ENCODE data around the gene CD58.
A peak's percentile ranks its signal among the peaks of the same experiment; 100 is the strongest.

Gene CD58

GRCh38 chr1:116472431-116472961 is 98.3 kb downstream of the CD58 start (continued):
- peak; percentile 78 for TF ChIP-seq PRDM4 (tag by site-specific recombination; IDR thresholded peaks at IDR 0.05)
- peak; percentile 89 for TF ChIP-seq ZBTB20 (tag by site-specific recombination; IDR thresholded peaks at IDR 0.05)
- no peak for TF ChIP-seq ZNF416 (tag by site-specific recombination; IDR thresholded peaks at IDR 0.05)
- TF ChIP-seq ZBTB26 (tag by site-specific recombination; optimal IDR thresholded peaks at IDR 0.05), result no peak
- TF ChIP-seq HOXA7 (CRISPR knock-in tag; IDR thresholded peaks at IDR 0.05; ENCODE audit: borderline replicate concordance), result no peak
- peak; percentile 46; the same call in 1 of the 2 replicates for TF ChIP-seq ATF2 (tag by site-specific recombination; IDR thresholded peaks at IDR 0.05; ENCODE audit: low read depth)
- TF ChIP-seq ZNF514 (tag by site-specific recombination; IDR thresholded peaks at IDR 0.05), result no peak
- TF ChIP-seq SP7 (tag by site-specific recombination; IDR thresholded peaks at IDR 0.05), result peak; percentile 87
- TF ChIP-seq ZNF211 (tag by site-specific recombination; IDR thresholded peaks at IDR 0.05; ENCODE audit: low read depth), result no peak
- TF ChIP-seq OVOL3 (tag by site-specific recombination; IDR thresholded peaks at IDR 0.05), result 0 out of 2 replicates have a peak, but pooled peaks have one; percentile 77
- TF ChIP-seq ZNF600 (tag by site-specific recombination; IDR thresholded peaks at IDR 0.05), result peak; percentile 42; the same call in 1 of the 2 replicates
- peak; percentile 98 for TF ChIP-seq ZNF24 (tag by site-specific recombination; IDR thresholded peaks at IDR 0.05)
- TF ChIP-seq ZSCAN4 (tag by site-specific recombination; IDR thresholded peaks at IDR 0.05), result no peak
- TF ChIP-seq ZNF292 (tag by site-specific recombination; IDR thresholded peaks at IDR 0.05; ENCODE audit: borderline replicate concordance, low read depth), result no peak
- TF ChIP-seq ZNF701 (tag by site-specific recombination; IDR thresholded peaks at IDR 0.05), result no peak
- peak; percentile 82 for TF ChIP-seq ZNF580 (tag by site-specific recombination; IDR thresholded peaks at IDR 0.05)
- TF ChIP-seq ZSCAN16 (tag by site-specific recombination; IDR thresholded peaks at IDR 0.05), result peak; percentile 67; the same call in 1 of the 2 replicates
- peak; percentile 83; the same call in 1 of the 2 replicates for TF ChIP-seq ZSCAN23 (tag by site-specific recombination; IDR thresholded peaks at IDR 0.05)
- no peak for TF ChIP-seq ZNF473 (tag by site-specific recombination; IDR thresholded peaks at IDR 0.05)
- peak; percentile 94 for TF ChIP-seq GLIS1 (tag by site-specific recombination; IDR thresholded peaks at IDR 0.05)
- 0 out of 2 replicates have a peak, but pooled peaks have one; percentile 34 for TF ChIP-seq ZNF561 (tag by site-specific recombination; IDR thresholded peaks at IDR 0.05; ENCODE audit: borderline replicate concordance)
- TF ChIP-seq ZBTB6 (tag by site-specific recombination; IDR thresholded peaks at IDR 0.05), result no peak
- peak; percentile 82 for TF ChIP-seq ZNF488 (tag by site-specific recombination; IDR thresholded peaks at IDR 0.05)
- TF ChIP-seq INSM2 (tag by site-specific recombination; IDR thresholded peaks at IDR 0.05), result peak; percentile 29; the same call in 1 of the 2 replicates
- no peak for TF ChIP-seq YY1 (tag by site-specific recombination; IDR thresholded peaks at IDR 0.05)
- TF ChIP-seq ZFP3 (tag by site-specific recombination; IDR thresholded peaks at IDR 0.05; ENCODE audit: low read depth), result 0 out of 2 replicates have a peak, but pooled peaks have one; percentile 26
- peak; percentile 73 for TF ChIP-seq PATZ1 (tag by site-specific recombination; IDR thresholded peaks at IDR 0.05)

All from HEK293 (cell line).